ENCODE measurements around the gene HIC1.
A peak's percentile ranks its signal among the peaks of the same experiment; 100 is the strongest.

HIC1 gene

DNA sequence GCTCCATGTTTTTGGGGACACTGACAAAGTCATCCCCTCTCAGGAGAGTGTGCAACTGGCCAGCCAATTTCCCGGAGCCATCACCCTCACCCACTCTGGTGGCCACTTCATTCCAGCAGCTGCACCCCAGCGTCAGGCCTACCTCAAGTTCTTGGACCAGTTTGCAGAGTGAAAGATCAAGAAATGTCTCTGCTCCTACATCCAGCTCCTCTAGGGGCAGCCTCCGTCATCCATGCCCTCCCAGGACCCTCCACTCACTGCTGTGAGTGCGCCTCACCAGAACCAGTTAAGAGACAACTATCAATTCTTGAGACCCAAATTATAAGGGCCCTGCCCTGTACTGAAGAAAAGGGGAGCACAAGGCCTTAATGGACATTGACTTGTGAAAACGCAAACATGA is 12.0 kb upstream of the HIC1 start:
- peaks cover 15 to 23% of the 10 kb centered on the region in 2 donors for H3K4me1 Mint-ChIP-seq (ENCODE audit: low read depth in 2 of 2)
- DNase-seq (no peak), ATAC-seq (replicated peaks) (no peak)
- H3K4me3 Mint-ChIP-seq = peak overlapping the region; percentile 90 to 91
- peaks cover 38% of the 10 kb centered on the region for H3K36me3 Mint-ChIP-seq (ENCODE audit: insufficient read depth)
- H3K27ac Mint-ChIP-seq = peak overlapping the region; percentile 96 to 98
- H3K27me3 Mint-ChIP-seq = no peaks in the 10 kb centered on the region
- H3K9me3 Mint-ChIP-seq = no peaks in the 10 kb centered on the region

DNA sequence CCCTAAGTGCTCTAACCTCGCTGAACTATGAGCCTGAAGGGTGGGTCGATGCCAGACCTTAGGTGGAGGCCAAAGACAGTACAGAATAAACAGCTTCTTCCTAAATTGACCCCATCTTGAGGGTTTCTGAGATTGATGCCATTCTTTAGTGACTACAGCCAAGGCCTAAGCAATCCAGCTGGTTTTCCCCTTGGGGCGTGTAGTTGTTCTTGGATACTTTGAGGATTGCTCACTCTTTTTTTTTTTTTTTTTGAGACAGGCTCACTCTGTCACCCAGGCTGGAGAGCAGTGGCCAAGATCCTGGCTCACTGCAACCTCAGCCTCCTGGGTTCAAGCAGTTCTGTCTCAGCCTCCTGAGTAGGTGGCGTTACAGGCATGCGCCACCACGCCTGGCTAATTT is 11.1 kb upstream of the HIC1 start:
- no peak for DNase-seq
- H3K4me1 Mint-ChIP-seq (ENCODE audit: low read depth in 2 of 2) = peaks cover 17 to 23% of the 10 kb centered on the region in 2 donors
- peaks cover 30% of the 10 kb centered on the region for H3K36me3 Mint-ChIP-seq (ENCODE audit: insufficient read depth)
- ATAC-seq (replicated peaks) = no peak
- no peaks in the 10 kb centered on the region for H3K9me3 Mint-ChIP-seq
- H3K27ac Mint-ChIP-seq = peak overlapping the region; percentile 96 to 98
- no peaks in the 10 kb centered on the region for H3K27me3 Mint-ChIP-seq
- H3K4me3 Mint-ChIP-seq = peak overlapping the region in 1 of 2 donors; percentile 18

- H3K4me3 Mint-ChIP-seq = peak overlapping the region; percentile 18 to 33
- peak overlapping the region in 1 of 2 donors; percentile 41 for H3K27ac Mint-ChIP-seq
- H3K36me3 Mint-ChIP-seq (ENCODE audit: insufficient read depth) = peaks cover 28% of the 10 kb centered on the region
- no peak for DNase-seq
- no peak for ATAC-seq (replicated peaks)
- peaks cover 19 to 27% of the 10 kb centered on the region in 2 donors for H3K4me1 Mint-ChIP-seq (ENCODE audit: low read depth in 2 of 2)
- H3K27me3 Mint-ChIP-seq = no peaks in the 10 kb centered on the region
- no peaks in the 10 kb centered on the region for H3K9me3 Mint-ChIP-seq
These were observed 10.5 kb upstream of the HIC1 start for GRCh38 chr17:2044263-2044894.

DNA sequence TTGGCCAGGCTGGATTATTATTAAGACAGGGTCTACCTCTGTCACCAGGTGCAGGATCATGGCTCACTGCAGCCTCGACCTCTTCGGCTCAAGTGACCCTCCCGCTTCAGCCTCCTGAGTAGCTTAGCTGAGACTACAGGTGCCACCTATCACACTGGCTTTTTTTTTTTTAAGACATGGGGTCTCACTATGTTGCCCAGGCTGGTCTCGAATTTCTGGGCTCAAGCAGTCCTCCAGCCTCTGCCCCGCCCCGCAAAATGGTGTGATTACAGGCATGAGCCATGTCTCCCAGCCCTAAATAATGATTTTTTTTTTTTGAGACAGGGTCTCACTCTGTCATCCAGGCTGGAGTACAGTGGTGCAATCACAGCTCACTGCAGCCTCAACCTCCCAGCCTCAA is 7.3 kb upstream of the HIC1 start:
- no peak for DNase-seq
- no peak for ATAC-seq (replicated peaks)
- Mint-ChIP-seq H3K9me3 (no peaks in the 10 kb centered on the region), H3K27me3 (no peaks in the 10 kb centered on the region), H3K4me1 (ENCODE audit: low read depth in 2 of 2) (peaks cover 22 to 28% of the 10 kb centered on the region in 2 donors), H3K36me3 (ENCODE audit: insufficient read depth) (peaks cover 18% of the 10 kb centered on the region), H3K4me3 (no peak overlapping the region), H3K27ac (no peak overlapping the region)

GRCh38 chr17:2048805-2049204 is 6.1 kb upstream of the HIC1 start:
- peaks cover 19% of the 10 kb centered on the region for H3K36me3 Mint-ChIP-seq (ENCODE audit: insufficient read depth)
- peaks cover 19 to 25% of the 10 kb centered on the region in 2 donors for H3K4me1 Mint-ChIP-seq (ENCODE audit: low read depth in 2 of 2)
- ATAC-seq (replicated peaks) = no peak
- no peaks in the 10 kb centered on the region for H3K9me3 Mint-ChIP-seq
- H3K4me3 Mint-ChIP-seq = peak overlapping the region; percentile 71 to 72
- no peak for DNase-seq
- peak overlapping the region; percentile 62 to 69 for H3K27ac Mint-ChIP-seq
- no peaks in the 10 kb centered on the region for H3K27me3 Mint-ChIP-seq

DNA sequence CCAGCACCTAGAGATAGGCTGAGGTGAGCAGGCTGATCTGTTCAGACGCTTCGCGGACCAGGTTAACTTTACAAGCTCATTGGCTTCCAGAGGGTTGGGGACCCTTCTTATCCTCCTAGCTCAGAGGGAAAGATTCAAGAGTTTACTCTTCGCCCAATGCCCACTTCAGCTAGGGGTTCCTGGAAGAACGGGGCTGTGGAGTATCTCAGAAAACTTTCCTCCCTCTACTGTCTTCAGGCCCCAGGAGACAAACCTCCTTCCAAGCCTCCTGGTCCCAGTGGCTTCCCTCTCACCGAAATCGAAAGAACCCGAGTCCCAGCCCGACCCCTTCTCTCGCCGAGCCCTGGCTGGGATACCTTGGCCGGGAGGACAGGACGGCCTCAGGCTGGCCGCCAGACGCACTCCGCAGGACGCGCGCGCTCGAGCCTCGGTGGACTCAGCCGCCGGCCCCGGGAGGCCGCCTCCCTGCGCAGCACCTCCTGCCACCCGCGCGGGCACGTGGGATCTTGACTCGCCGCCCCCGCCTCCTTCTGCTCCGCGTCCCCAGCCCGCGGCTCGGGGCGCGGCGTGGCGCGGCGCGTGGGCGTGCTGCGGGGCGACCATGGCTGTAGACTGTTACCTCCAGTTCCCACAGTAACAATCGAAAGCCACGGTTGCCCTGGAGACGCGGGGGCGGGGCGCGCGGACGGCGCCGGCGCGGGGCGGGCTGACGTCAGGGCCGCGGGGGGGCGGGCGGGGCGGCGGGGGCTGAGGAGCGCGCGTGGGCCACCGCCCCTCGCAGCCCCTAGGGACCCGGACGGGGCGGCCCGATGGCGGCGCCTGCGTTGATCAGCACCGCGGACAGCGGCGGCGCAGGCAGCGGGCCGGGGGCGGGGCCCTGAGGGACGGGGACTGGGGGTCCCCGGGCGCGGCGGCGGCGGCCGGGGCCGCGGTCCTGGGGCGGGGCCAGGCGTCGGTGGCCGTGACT is 5.3 kb upstream of the HIC1 start:
- peak; percentile 69 for ATAC-seq (replicated peaks)
- Mint-ChIP-seq H3K9me3 (no peaks in the 10 kb centered on the region), H3K4me1 (ENCODE audit: low read depth in 2 of 2) (peaks cover 23 to 28% of the 10 kb centered on the region in 2 donors), H3K4me3 (peak overlapping the region; percentile 71 to 72), H3K27me3 (no peaks in the 10 kb centered on the region), H3K27ac (peak overlapping the region; percentile 62 to 69), H3K36me3 (ENCODE audit: insufficient read depth) (peaks cover 24% of the 10 kb centered on the region)
- DNase-seq = peak; percentile 91

GRCh38 chr17:2050300-2051060 is 4.4 kb upstream of the HIC1 start:
- H3K27ac Mint-ChIP-seq = no peak overlapping the region
- peak overlapping the region; percentile 21 to 46 for H3K4me3 Mint-ChIP-seq
- DNase-seq = peak; percentile 68 to 73 (median 72)
- no peaks in the 10 kb centered on the region for H3K27me3 Mint-ChIP-seq
- peaks cover 24 to 31% of the 10 kb centered on the region in 2 donors for H3K4me1 Mint-ChIP-seq (ENCODE audit: low read depth in 2 of 2)
- peaks cover 26% of the 10 kb centered on the region for H3K36me3 Mint-ChIP-seq (ENCODE audit: insufficient read depth)
- H3K9me3 Mint-ChIP-seq = no peaks in the 10 kb centered on the region
- peak; percentile 22 for ATAC-seq (replicated peaks)

DNA sequence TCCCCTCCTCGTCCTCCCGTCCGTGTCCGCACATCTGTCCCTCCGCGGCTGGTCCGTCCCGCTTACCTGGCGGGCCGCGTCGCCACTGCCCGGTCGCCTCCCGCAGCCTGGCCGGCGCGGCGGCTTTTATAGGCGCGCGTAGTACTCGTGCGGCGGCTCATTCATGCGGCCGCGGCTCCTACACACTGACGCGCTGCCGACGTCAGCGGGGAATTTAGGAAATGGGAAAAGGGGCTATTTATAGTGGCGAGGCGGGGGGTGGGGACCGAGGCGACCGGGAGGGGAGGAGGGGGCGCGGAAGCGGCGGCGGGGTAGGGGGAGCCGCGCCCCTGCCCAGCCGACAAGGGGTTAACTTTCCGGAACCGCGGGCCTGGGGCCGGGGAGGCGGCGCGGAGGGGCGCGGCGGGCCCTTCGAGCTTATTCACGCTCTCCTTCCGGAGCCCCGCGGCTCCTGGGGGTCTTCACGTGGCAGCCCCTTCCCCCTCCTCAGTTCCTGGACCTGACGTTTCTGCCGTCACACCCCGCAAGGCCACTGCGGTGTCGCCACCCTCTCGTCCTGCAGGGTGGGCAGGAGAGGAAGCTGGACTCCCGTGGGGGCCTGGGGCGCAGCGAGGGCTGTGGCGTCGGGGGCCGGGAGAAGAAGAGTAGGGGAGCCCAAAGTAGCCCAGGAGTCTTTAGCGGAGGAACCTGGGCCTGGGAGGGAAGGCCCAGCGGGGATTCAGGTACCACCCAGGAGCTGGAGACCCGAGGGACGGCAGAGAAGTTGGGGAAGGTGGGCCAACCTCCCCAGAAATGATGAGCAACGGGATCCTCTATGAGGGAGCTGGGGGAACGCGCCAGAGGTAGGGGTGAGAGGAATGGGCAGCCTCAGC is 3.6 kb upstream of the HIC1 start:
- Mint-ChIP-seq H3K36me3 (ENCODE audit: insufficient read depth) (peaks cover 26% of the 10 kb centered on the region), H3K9me3 (no peaks in the 10 kb centered on the region), H3K27ac (peak overlapping the region; percentile 9 to 67), H3K4me1 (ENCODE audit: low read depth in 2 of 2) (peaks cover 24 to 31% of the 10 kb centered on the region in 2 donors), H3K4me3 (peak overlapping the region; percentile 54 to 74), H3K27me3 (no peaks in the 10 kb centered on the region)
- no peak for ATAC-seq (replicated peaks)
- no peak for DNase-seq

DNA sequence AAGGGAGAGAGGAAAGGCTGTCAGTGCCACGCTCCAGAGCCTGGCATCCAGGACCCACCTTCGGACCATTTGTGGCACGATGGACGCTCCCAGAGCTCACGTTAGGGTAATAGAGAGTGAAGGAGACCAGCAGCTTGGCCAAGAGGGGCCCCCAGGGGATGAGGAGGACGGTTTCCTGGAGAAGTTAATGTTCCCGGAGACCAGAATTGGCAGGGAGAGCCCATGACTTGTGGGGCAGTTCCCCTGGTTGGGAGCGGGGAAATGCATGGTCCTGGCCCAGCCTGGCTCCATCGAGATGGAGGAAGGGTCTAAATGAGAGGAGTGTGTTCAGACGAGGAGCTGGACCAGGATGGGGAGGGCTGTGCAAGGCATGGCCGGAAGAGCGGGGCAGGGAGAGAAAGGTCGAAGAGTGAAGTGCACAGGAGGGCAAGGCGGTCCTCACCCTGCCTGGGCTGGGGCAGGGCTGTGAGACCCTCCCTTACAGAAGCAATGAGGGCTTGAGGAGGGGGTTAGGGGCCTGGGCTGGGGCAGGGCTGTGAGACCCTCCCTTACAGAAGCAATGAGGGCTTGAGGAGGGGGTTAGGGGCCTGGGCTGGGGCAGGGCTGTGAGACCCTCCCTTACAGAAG is 2.9 kb upstream of the HIC1 start:
- ATAC-seq (replicated peaks) (no peak), DNase-seq (no peak)
- Mint-ChIP-seq H3K27me3 (no peaks in the 10 kb centered on the region), H3K4me3 (peak overlapping the region; percentile 54 to 74), H3K27ac (peak overlapping the region; percentile 9 to 67), H3K36me3 (ENCODE audit: insufficient read depth) (peaks cover 29% of the 10 kb centered on the region), H3K9me3 (no peaks in the 10 kb centered on the region), H3K4me1 (ENCODE audit: low read depth in 2 of 2) (peaks cover 26 to 31% of the 10 kb centered on the region in 2 donors)

GRCh38 chr17:2053380-2054261 is 1.3 kb upstream of the HIC1 start:
- Mint-ChIP-seq H3K4me1 (ENCODE audit: low read depth in 2 of 2) (peaks cover 24 to 31% of the 10 kb centered on the region in 2 donors), H3K27ac (peak overlapping the region; percentile 76 to 84), H3K9me3 (no peaks in the 10 kb centered on the region), H3K27me3 (no peaks in the 10 kb centered on the region), H3K4me3 (peak overlapping the region; percentile 76 to 81), H3K36me3 (ENCODE audit: insufficient read depth) (peaks cover 37% of the 10 kb centered on the region)
- DNase-seq (peak; percentile 68 to 75 (median 74)), ATAC-seq (replicated peaks) (peak; percentile 36)

DNA sequence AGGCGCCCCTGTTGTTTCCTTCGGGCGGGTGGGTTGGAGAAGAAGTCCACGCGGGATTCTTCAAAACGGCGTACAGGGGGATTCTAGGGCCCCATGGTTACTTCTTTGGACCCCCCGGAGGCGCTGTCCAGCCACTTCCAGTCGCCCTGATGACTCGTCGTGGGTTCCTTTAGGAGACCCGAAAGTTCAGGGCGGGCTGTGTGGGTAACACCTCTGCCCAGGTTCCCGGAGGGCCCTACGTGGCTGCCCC is 716 bp upstream of the HIC1 start:
- Mint-ChIP-seq H3K4me1 (ENCODE audit: low read depth in 2 of 2) (peaks cover 24 to 30% of the 10 kb centered on the region in 2 donors), H3K27me3 (no peaks in the 10 kb centered on the region), H3K27ac (peak overlapping the region; percentile 76 to 84), H3K9me3 (no peaks in the 10 kb centered on the region), H3K36me3 (ENCODE audit: insufficient read depth) (peaks cover 41% of the 10 kb centered on the region), H3K4me3 (peak overlapping the region; percentile 76 to 81)
- DNase-seq (peak in 1 of 3 experiments; percentile 67), ATAC-seq (replicated peaks) (no peak)
